Effector CD4-positive, alpha-beta T cell (primary cell): ENCODE results near the gene EML4.

ENCODE experiments used
- DNase-seq: peaks from one replicate; pipeline ENCODE4 v3.0.0-alpha.2; 2020

Gene EML4

DNA sequence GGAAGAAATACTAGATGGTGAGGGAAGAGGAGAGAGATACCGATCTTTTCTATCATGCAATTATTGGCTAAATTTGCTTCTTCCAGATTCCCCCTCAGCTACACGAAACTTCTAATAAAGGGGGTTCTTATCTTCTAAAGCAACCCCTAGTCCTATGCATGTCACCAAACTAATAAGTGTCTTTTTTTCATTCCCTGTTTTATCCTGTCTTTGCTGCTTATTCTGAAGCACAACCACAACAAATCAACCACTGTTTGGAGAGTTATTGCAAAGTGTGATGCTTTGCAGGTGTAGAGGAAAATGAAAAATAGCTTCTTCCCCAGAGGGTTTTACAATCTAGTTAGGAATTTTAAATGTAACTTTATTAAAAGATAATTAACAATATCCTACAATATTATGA lies 60.8 kb downstream of the EML4 start:
- no peak for DNase-seq

DNA sequence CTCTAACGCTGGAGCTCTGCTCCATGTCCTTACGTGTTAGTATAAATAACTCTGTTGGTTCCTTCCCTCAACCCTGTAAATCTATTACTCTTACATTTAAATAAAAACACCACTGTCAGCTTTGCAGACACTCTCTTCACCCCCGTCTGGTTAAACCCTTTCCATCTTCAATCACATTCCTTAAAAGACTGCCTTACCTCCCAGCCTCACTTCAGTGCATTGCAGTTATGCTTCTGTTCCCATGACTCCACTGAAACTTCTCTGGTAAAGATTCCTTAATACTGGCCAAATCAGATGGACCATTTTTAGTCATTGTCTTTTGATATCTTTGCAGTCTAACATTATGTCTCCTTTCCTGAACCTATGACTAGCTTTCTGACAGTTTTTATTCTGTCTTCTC lies 61.7 kb downstream of the EML4 start:
- DNase-seq, result no peak

DNA sequence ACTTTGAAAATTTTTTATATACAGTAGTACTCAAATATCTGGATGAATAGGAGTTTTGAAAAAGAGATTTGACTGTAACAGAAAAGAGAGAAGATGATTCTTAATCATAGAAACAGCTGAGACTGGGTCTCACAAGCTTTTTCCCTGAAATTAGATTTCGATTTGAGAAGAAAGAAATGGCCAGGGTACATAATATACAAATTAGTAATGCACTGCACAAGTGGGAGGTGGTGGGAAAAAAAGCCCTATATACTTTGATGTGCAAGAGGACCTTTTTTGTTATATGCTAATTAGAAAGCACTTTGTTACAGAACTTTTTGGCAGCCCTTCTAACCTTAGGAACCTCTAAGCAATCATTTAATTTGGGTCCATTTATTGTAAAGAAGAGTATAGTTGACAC lies 62.9 kb downstream of the EML4 start:
- DNase-seq, result no peak

DNA sequence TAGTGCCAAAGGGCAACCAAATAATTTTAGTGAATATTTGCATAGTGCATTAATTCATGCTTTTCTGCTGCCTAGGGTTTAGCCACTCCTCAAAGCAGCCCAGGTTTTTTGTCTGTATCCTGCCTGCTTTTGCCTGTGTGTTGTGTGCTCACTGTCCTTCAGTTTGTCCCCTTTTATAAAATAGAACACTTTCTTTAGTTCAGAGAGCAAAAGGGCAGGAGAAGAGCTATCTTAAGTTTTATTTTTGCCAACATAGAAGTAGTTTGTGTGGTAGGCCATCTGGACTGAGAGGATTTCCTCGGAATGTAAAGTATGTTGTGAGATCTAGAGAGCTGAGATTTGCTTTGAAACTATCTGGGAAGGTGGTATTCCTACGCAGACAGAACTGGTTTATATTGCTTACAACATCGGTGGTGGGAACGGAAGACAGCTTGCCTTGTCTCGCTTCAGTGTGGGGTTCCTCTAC lies 64.9 kb downstream of the EML4 start:
- no peak for DNase-seq

DNA sequence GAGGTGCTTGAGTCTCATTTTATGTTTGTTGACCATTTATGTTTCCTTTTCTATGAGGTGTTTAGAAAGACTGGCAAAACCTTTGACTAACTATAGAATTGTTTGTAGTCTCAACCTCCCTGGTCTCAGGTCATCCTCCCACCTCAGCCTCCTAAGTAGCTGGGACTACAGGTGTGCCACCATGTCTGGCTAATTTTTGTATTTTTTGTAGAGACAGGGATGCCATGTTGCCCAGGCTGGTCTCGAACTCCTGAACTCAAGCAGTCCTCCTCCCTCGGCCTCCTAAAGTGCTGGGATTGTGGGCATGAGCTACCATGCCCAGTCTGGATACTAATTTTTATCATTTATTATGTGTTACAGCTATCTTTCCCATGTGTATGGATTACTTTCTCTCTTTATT lies 67.8 kb downstream of the EML4 start:
- DNase-seq, result no peak

DNA sequence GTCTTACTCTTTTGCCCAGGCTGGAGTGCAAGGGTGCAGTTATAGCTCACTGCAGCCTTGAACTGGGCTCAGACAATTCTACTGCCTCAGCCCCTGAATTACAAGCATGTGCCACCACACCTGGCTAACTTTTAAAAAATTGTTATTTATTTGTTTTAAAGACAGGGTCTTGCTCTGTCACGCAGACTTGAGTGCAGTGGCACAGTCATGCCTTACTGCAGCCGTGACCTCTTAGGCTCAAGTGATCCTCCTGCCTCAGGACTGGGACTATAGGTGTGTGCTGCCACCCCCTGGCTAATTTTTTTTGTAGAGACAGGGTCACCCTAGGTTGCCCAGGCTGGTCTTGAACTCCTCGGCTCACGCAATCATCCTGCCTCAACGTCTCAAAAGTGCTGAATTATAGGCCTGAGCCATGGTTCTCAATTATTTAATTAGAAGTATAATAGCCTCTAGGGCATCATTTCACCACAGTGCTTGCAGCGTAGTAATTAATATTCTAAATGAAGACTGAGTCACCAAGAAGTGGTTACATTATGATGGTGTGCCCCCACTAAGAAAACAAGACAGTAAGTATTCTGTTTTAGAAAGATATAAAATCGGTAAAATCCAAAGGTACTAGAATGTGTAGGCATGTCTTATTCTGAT lies 69.6 kb downstream of the EML4 start:
- no peak for DNase-seq

DNA sequence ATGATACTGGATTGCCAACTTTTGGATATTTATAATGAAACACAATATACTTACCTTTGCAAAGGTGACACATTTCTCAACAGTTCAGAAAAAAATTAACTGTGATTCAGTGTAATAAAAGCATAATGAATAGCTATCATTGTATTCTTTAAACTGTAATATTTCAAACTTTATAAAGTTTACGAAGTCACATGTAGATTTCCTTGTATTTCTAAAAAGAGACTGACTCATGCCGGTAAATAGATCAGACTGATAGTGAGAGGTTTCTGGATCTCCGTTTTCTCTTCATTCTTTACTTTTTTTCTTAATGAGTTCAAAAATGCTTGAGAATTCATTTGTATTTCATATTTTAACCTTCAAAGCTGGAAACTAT lies 70.1 kb downstream of the EML4 start:
- DNase-seq, result no peak

DNA sequence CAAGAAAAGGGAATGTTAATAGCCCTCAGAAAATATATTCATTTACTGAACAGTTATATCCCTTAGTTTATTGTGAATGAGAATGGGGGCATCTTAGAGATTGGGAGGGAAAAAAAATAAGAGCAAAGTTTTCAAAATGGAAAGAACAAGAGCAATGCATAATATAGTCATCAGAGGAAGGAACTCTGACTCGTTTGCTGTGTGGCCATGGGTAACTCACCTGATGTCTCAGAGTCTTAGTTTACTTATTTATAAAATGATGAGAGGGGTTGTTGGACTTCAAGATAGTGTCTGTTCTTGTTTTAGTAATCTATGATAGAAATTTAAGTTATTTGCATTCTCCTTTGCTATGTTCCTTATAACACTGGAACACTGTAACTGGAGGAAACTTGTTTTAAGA lies 70.7 kb downstream of the EML4 start:
- DNase-seq, result no peak

DNA sequence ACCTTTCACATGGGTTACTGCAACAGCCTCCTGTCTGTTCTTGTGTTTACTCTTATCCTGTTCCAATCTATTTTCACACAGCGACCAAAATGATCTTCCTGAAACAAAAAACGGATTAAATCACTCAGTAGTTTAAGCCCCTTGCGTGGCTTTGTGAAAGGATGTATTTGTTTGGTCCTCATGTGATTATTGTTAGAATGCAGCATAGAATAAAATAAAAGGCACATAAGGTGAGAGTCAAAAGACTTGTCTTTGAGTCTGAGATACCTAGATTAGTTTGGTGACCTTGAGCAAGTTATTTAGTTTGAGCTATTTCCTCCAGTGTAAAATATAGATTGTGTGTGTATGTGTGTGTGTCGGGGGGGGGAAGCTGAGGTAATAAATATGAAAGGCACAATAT lies 72.4 kb downstream of the EML4 start:
- no peak for DNase-seq

DNA sequence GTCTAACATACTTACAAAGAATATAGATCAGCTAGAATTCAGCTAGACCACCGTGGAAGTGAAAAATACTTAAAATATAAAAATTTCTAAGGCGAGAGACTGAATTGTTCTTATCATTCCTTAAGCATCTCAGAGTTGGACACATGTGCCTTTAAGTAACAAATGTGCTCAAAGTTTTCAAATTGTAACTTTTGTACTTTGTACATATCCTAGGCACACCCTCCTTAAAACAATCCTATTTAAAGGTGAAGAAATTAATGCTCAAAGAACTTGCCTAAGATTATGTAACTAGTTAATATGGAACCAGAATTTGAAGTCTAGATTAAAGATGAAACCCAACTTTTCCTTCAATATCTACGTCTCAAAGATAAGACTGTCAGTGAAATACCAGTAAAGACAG lies 74.1 kb downstream of the EML4 start:
- DNase-seq, result no peak

DNA sequence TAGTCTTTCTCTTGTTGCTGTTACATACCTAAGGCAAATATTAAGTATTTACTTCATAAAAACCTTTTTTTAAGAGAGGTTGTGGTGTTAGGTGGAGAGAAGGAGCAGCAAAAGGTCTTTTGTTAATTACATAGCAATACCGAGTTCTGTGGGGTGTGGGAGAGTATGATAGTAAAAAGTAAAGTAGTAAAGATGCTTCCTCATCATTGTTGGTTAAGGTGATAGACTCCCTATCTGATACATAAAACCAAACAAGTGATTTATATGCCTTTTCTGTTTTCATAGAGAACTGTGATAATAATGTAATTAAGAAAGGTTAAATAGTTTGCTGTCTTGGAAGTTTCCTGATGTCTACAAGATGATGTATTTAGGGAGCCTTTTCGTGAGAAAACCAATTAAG lies 75.4 kb downstream of the EML4 start:
- no peak for DNase-seq

DNA sequence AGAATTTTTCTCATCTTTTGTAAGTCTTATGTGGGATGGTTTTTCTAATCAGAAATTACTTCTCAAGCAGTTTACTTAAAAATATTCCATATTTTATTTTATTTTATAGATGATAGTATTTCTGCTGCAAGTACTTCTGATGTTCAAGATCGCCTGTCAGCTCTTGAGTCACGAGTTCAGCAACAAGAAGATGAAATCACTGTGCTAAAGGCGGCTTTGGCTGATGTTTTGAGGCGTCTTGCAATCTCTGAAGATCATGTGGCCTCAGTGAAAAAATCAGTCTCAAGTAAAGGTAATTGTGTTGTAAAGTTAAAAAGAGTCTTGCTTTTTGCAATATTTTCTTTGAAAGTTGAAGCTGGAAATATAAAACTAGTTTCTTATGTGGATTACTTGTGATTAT lies 76.2 kb downstream of the EML4 start:
- no peak for DNase-seq

DNA sequence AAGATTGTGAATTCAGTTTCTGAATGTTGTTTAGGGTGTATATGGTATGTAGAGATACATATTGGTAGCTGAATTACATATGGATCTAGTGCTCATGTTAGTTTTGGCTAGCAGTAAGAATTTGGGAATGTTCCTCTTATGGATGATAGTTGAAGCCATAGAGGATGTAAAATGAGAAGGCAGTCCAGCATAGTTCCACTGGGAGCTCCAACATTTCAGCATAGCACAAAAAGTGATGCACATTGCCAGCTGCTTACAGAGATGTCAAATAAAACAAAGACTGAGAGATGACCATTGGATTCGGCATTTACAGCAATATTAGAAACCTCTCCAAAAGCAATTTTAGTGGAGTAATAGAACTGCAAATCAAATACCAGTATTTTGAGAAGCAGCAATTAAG lies 77.4 kb downstream of the EML4 start:
- DNase-seq, result no peak

DNA sequence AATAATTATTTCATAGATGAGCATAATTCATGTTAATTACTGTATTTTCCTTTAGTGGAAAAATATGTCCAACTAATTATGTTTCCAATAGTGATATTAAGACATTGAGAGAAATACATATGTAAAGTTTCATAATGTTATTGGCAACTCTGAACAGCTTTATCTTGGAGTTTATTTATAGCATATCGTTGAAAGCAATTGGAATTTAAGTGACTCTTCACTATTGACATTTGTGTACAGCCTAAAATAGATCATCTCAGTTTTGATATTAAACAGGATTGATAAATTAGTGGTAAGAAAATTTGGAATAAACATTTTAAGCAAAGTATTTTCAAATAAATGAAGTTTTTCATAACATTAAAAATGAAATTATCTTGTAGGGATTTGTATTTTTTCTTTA lies 79.7 kb downstream of the EML4 start:
- DNase-seq, result no peak

DNA sequence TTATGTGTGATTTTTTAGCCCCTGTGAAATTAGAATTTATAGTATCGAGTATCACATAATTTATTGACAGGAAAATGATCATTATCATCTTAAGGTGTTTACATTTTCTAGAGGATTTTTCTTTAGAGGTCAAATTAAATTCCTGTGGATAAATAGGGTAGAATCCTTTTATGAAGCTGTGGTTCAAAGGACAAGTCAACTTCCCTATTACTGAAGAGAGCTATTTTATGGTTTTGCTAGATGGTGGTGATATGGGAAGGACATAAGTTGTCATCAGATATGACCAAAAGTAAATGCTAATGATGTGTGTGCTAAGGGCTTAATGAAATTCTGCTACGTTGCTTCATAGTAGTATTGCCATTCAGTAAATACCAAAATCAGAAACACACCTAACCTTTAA lies 80.1 kb downstream of the EML4 start:
- no peak for DNase-seq

DNA sequence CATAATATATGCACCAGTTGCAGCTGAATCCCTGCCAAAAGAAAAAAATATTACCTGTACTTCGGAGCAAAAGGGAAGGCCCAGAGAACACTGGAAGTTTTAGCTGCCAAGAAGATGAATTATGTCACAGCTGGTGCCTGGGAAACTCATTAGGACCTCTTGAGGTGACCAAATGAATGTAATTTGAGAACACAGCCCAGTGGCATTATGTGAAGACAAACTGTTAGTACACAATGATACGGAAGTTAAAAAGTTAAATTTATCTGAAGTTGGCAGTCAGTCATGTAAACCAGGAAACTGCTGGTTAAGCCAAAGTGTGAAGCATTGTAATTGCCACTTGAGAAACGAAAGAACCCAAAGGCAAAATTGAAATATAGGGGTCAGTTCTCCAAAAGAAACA lies 80.7 kb downstream of the EML4 start:
- DNase-seq, result no peak

DNA sequence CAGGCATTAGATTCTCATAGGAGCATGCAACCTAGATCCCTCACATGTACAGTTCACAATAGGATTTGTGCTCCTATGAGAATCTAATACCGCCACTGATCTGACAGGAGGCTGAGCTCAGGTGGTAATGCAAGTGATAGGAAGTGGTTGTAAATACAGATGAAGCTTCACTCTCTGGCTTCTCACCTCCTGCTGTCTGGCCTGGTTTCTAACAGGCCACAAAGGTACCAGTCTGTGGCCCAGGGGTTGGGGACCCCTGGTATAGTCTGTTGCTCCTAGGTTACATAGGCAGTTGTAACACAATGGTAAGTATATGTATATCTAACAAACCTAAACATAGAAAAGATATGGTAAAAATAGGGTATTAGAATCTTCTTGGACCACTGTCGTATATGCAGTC lies 81.8 kb downstream of the EML4 start:
- no peak for DNase-seq

DNA sequence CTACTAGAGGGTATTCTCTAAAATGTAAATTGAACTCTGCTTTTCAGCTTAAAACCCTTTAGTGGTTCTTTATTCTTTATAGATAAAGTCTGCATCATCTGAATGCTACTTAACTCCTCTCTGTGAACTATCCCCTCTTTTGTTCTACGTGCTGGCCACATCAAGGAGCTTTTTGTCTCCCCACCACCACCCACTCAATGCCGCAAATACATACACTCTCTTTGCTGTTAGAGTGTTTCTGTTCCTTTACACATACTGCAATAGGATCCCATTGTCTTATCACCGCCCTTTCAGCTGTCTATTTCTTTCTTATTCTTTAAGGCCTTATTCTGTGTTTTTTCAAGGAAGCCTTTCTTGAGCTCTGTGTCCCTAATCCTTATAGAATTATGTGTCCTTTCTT lies 83.3 kb downstream of the EML4 start:
- no peak for DNase-seq

DNA sequence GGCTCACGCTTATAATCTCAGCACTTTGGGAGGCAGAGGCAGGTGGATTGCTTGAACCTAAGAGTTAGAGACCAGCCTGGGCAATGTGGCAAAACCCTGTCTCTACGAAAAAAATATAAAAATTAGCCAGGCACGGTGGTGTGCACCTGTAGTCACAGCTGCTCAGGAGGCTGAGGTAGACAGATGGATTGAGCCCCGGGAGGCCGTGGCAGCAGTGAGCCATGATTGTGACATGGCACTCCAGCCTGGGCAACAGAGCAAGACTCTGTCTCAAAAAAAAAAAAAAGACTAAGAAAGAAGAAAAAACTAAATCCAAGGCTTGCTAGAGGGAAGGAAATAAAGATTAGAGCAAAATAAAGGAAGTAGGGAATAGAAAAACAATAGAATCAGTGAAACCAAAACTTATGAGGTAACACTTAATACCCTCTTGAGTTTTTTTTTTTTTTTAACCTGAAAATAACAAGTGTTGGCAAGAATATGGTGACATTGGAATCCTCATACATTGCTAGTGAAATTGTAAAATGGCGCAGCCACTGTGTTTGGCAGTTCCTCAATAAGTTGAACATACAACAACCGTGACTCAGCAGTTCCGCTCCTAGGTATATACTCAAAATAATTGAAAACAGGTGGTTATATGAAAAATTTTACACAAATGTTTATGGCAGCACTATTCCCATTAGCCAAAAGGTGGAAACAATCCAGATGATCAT lies 85.2 kb downstream of the EML4 start:
- DNase-seq, result no peak

DNA sequence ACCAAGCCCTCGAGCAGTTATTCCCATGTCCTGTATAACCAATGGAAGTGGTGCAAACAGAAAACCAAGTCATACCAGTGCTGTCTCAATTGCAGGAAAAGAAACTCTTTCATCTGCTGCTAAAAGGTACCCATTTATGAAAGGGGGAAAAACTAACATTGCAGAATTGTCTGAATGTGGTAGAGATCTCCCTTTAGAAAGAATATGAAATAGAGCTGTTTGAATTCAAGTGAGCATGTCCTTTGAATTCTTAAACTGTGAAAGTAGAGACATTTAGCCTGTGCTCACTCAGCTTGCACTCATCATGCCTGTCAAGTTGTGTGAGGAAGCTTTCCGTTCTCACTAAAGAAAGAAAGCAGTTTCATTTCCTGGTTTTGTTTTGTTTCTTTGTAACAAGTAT lies 87.4 kb downstream of the EML4 start:
- no peak for DNase-seq

DNA sequence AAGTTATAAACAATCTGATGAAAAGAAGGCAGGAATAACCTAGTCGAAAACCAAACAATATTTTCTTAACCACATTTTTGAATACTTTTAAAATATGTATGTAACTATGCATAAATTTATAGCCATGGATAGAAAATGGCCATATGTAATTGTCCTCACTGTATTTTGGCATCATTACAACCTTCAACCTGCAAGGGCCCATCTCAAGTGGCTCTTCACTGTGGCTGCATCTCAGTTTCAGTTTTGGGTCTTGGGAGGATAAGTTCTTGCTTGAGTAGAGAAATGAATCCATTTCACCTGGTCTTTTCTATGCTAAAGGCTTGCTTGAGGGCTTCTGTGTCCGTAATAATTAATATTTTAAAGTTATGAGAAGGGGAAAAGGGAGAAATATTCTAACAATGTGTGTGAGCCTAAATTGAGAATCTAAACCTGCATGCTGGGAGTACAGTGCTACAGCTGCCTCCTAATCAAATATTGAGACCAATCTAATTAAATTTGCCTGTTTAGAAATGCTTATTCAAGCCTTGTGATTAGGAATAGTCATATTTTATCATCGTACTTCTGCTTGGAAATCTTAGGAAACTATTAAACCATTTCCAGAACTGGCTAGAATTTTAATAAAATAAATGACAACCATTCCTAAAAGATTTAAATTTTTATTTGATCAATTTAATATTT lies 92.5 kb downstream of the EML4 start:
- no peak for DNase-seq

DNA sequence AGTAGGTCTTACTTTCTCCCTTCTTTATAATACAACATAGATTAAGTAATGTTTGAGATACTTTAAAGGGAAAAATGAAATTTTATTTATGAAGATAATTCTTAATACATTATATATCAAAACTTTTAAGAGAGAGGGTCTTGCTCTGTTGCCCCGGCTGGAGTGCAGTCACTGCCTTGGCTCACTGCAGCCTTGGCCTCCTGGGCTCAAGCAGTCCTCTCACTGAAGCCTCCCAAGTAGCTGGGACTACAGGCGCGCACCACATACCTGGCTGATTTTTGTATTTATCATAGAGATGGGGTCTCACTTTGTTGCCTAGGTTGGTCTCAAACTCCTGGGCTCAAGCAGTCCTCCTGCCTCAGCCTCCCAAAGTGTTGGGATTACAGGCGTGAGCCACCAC lies 97.1 kb downstream of the EML4 start:
- no peak for DNase-seq

DNA sequence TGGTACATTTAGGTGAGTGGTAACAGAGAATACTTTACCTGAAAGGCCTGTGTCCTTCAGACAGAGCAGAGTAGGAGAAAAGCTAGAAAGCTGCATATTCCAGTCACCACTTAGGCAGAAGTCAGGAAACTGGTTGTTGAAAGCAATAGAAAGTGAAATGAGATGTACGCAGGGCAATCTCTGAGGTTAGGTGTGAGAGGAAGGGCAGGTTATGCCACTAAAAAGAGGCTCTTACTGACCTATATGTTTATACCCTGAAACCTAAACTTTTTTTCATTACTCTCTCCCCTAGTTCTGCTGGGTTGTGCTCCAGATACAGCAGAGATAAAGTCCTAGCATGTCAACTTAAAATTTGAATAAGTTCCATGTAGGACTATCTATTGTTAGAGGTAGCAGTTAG lies 98.4 kb downstream of the EML4 start:
- DNase-seq, result no peak

DNA sequence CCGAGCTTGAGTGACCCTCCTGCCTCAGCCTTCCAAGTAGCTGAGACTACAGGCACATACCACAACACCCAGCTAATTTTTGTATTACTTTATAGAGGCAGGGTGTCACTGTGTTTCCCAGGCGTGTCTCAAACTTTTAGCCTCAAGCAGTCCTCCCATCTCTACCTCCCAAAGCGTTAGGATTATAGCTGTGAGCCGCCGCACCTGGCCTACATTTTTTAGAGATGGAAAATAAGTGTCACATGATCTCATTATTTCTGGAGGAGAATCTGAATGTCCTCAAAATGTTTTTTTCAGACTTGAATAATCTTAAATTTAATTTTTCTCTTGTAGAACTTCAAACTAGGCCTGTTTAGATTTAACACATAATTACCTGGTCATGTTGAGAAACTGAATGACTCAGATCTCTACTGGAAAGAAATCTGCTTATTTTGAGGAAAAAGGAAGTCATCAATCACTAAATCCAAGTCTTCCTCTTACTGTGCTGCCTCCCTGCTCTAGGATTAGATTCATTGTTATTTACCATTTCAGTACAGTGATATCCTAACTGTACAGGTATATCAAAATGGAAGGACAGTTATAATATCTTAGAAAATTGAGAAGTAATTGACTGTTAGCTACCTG lies 99.5 kb downstream of the EML4 start:
- DNase-seq, result no peak
